ENCODE results near the gene CXCL3. TPM values are rescaled to one million over a fixed set of nuclear protein-coding genes. Genes with fewer than 3 reads are reported as not detected.

Gene CXCL3
- total RNA-seq: 1 to 10 TPM; 1.4 to 4.8 TPM

DNA sequence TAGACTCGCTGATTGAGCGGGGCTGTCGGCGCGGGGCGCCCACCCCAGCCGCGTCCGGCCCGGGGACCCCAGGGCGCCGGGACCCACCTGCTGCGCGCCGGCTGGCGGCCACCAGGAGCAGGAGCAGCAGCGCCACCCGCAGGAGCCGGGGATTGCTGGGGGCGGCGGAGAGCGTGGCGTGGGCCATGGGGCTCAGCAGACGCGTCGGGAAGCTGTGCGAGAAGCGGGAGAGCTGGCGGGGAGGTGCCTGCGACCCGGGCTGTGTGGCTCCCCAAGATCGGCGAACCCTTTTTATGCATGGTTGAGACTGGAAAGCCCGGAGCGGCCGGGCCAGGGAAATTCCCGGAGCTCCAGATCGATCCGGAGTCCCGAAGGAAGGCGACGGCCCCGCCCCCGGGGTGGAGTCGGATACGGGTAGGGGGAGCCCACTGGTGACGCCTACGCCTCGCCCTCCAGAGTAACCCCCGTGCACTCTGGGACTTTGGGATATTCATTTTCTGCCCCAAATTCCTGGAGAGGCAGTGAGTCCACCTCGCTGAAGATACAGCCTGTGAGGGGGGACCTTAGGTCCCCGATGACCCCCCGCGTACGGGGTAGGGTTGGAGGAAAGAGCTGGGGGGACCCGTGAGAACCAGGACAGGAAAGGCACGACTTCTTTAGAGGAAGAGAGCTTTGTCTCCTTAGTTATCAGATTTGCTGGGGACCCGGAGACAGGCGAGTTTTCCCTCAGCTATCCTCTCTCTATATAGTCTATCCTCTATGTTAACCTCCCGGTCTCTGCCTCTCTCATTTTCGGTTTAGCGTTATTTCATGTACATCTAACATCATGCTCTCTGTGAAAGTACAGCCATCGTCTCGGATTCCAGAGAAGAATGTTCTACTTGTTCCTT is at the start of gene CXCL3:
Gene CXCL3 (minus strand): TSS at position 265 of the 890 bp plus-strand sequence. CDS start 78 bp downstream, at position 187.
- Histone ChIP-seq H3K36me3 (no peaks in the 10 kb centered on the region), H3K9me3 (no peaks in the 10 kb centered on the region), H3K27me3 (replicated peaks; ENCODE audit: insufficient read depth) (no peaks in the 10 kb centered on the region), H3K4me3 (peak within 1 kb of the TSS; percentile 44 to 51), H3K4me1 (replicated peaks) (no peaks in the 10 kb centered on the region), H3K27ac (peak within 1 kb of the TSS in 1 of 2 donors; percentile 55)
- 0% methylated on average over 49 of the region's 64 CpGs for WGBS
- DNase-seq (ENCODE audit: low spot score): peak; percentile 48
- no peak for TF ChIP-seq POLR2AphosphoS5 (IDR thresholded peaks at IDR 0.05)
- TF ChIP-seq CTCF (IDR thresholded peaks at IDR 0.05): peak in 2 of 4 experiments; percentile 42 to 69
- TF ChIP-seq POLR2A (IDR thresholded peaks at IDR 0.05): peak; percentile 16
- intact Hi-C loops (cut with DNase I): no loop called here

DNA sequence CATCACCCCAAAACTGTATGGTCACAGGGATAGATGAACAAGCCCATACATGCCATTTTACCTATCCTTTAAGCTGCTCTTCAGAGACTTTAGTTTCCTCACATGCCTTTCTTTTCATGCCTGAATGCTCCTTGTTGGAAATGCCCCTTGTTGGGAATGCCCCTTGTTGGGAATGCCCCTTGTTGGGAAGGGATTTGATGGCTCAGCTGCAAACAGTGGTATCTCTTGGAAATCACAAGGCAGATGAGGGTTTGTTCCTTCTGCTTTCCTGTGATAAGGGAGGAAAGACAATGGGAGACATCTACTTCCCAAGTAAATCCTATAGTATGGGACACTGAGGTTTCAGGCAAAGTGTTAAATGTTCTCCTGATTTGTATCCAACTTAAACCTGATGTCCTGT is 49.0 kb upstream of the CXCL3 start:
- no peak for DNase-seq (ENCODE audit: low spot score)
- H3K4me1 ChIP-seq (replicated peaks): no peaks in the 10 kb centered on the region
- no peak for TF ChIP-seq POLR2AphosphoS5 (IDR thresholded peaks at IDR 0.05)
- no peak for TF ChIP-seq POLR2A (IDR thresholded peaks at IDR 0.05)
- TF ChIP-seq CTCF (IDR thresholded peaks at IDR 0.05): no peak
- intact Hi-C loops (cut with DNase I): no loop called here
- no peaks in the 10 kb centered on the region for H3K36me3 ChIP-seq
- no peak overlapping the region for H3K27ac ChIP-seq
- no peaks in the 10 kb centered on the region for H3K9me3 ChIP-seq
- H3K27me3 ChIP-seq (replicated peaks; ENCODE audit: insufficient read depth): no peaks in the 10 kb centered on the region
- H3K4me3 ChIP-seq: no peak overlapping the region

DNA sequence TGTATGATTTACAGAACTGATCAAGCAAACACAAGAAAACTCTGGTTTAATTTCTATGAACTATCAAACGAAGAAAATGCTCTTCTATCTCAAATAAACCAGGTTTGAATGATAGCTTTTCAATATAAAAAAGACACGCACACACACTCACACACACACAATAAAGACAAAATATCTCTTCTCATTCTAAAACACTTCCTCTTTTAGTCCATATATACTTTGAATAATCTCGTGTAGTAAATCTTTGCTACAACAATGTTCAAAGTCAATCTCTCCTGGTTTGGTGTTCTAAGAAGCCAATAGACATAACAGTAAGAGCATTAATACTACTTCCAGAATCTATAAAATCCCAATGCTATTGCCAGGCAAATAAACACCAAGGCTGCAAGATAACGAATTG is 47.2 kb upstream of the CXCL3 start:
- Histone ChIP-seq H3K27me3 (replicated peaks; ENCODE audit: insufficient read depth) (no peaks in the 10 kb centered on the region), H3K4me1 (replicated peaks) (no peaks in the 10 kb centered on the region), H3K9me3 (no peaks in the 10 kb centered on the region), H3K36me3 (no peaks in the 10 kb centered on the region), H3K4me3 (no peak overlapping the region), H3K27ac (no peak overlapping the region)
- intact Hi-C loops (cut with DNase I): no loop called here
- no peak for DNase-seq (ENCODE audit: low spot score)
- WGBS: 48% methylated on average over 4 of the region's 4 CpGs
- TF ChIP-seq CTCF (IDR thresholded peaks at IDR 0.05) (no peak), POLR2A (IDR thresholded peaks at IDR 0.05) (no peak), POLR2AphosphoS5 (IDR thresholded peaks at IDR 0.05) (no peak)

DNA sequence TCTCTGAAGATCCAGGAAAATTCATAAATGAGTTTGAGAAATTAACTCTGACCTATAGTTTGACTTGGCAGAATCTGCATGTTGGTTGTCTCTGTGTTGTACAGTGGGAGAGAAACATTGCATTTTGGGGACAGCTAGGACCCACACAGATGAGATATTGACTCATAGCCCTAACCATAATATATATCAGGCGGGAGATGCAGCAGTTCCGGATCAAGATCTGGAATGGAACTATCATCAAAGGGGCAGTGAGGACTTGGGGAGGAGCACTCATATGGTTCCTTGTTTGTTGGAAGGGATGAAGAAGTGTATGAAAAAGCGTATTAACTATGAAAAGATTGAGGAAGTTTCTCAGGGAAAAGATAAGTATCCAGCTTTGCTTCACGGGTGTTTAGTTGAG is 46.5 kb upstream of the CXCL3 start:
- no peaks in the 10 kb centered on the region for H3K4me1 ChIP-seq (replicated peaks)
- TF ChIP-seq CTCF (IDR thresholded peaks at IDR 0.05) (no peak), POLR2A (IDR thresholded peaks at IDR 0.05) (no peak), POLR2AphosphoS5 (IDR thresholded peaks at IDR 0.05) (no peak)
- H3K9me3 ChIP-seq: no peaks in the 10 kb centered on the region
- H3K4me3 ChIP-seq: no peak overlapping the region
- no peaks in the 10 kb centered on the region for H3K27me3 ChIP-seq (replicated peaks; ENCODE audit: insufficient read depth)
- intact Hi-C loops (cut with DNase I): no loop called here
- no peak overlapping the region for H3K27ac ChIP-seq
- H3K36me3 ChIP-seq: no peaks in the 10 kb centered on the region
- no peak for DNase-seq (ENCODE audit: low spot score)
- 86% methylated on average over 4 of the region's 4 CpGs for WGBS

DNA sequence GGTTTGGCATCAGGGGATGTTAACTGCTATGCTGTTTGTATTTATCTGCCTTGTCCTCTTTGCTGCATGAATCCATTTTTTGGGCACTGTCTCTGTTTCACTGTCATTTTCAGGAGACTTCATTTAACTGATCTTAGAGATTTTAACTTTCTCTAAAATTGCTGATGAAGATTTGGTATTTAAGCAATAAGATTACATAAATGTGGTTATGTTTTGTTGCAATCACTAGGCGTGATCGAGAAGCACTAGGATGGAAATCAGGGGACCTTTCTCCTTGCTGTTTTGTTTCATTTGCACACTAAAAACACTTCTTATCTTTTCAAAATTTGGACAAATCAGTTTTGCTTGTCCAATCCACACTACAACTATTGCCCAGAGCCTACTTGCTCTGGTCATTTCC is 45.1 kb upstream of the CXCL3 start:
- Histone ChIP-seq H3K9me3 (no peaks in the 10 kb centered on the region), H3K4me1 (replicated peaks) (no peaks in the 10 kb centered on the region), H3K27ac (no peak overlapping the region), H3K27me3 (replicated peaks; ENCODE audit: insufficient read depth) (no peaks in the 10 kb centered on the region), H3K4me3 (no peak overlapping the region), H3K36me3 (no peaks in the 10 kb centered on the region)
- intact Hi-C loops (cut with DNase I): no loop called here
- WGBS: 91% methylated on average over 2 of the region's 2 CpGs
- DNase-seq (ENCODE audit: low spot score): no peak
- no peak for TF ChIP-seq POLR2AphosphoS5 (IDR thresholded peaks at IDR 0.05)
